ENCODE data around the gene AP5S1.
A peak's percentile ranks its signal among the peaks of the same experiment; 100 is the strongest.
"Not testable (repeated sequence)": the region's sequence is repeated elsewhere in the genome, so short reads cannot be mapped to it uniquely, and the experiment has no call there.

The AP5S1 gene

GRCh38 chr20:3783511-3784195 is 36.7 kb upstream of the AP5S1 start:
- Histone ChIP-seq H3K27ac (ENCODE audit: low read length) (no peak overlapping the region), H3K4me1 (ENCODE audit: control insufficient read depth, insufficient read depth, low read length) (peaks cover 4% of the 10 kb centered on the region), H3K9me3 (ENCODE audit: control insufficient read depth, insufficient read depth, low read length) (no peaks in the 10 kb centered on the region), H3K27me3 (ENCODE audit: control insufficient read depth, insufficient read depth, low read length) (no peaks in the 10 kb centered on the region; the same call in 1 of the 2 replicates), H3K36me3 (ENCODE audit: control insufficient read depth, insufficient read depth, low read length) (0 out of 2 replicates have a peak, but pooled peaks cover 3% of the 10 kb centered on the region), H3K4me3 (ENCODE audit: low read length) (no peak overlapping the region)
- DNase-seq (ENCODE audit: low read depth, low spot score) = no peak
- WGBS (ENCODE audit: insufficient coverage, insufficient read length) = no CpG with 5 or more reads among the region's 10 CpGs

GRCh38 chr20:3784216-3784853 is 36.0 kb upstream of the AP5S1 start:
- Histone ChIP-seq H3K36me3 (ENCODE audit: control insufficient read depth, insufficient read depth, low read length) (0 out of 2 replicates have a peak, but pooled peaks cover 3% of the 10 kb centered on the region), H3K9me3 (ENCODE audit: control insufficient read depth, insufficient read depth, low read length) (no peaks in the 10 kb centered on the region), H3K27me3 (ENCODE audit: control insufficient read depth, insufficient read depth, low read length) (no peaks in the 10 kb centered on the region), H3K27ac (ENCODE audit: low read length) (no peak overlapping the region), H3K4me3 (ENCODE audit: low read length) (no peak overlapping the region), H3K4me1 (ENCODE audit: control insufficient read depth, insufficient read depth, low read length) (peaks cover 4% of the 10 kb centered on the region)
- no peak for DNase-seq (ENCODE audit: low read depth, low spot score)
- no CpG with 5 or more reads among the region's 17 CpGs for WGBS (ENCODE audit: insufficient coverage, insufficient read length)

GRCh38 chr20:3784863-3785239 is 35.5 kb upstream of the AP5S1 start:
- H3K4me1 ChIP-seq (ENCODE audit: control insufficient read depth, insufficient read depth, low read length) = peaks cover 4% of the 10 kb centered on the region
- no peak overlapping the region for H3K4me3 ChIP-seq (ENCODE audit: low read length)
- no peak overlapping the region for H3K27ac ChIP-seq (ENCODE audit: low read length)

GRCh38 chr20:3785240-3786125 is 34.9 kb upstream of the AP5S1 start:
- H3K9me3 ChIP-seq (ENCODE audit: control insufficient read depth, insufficient read depth, low read length) = no peaks in the 10 kb centered on the region
- H3K36me3 ChIP-seq (ENCODE audit: control insufficient read depth, insufficient read depth, low read length) = 0 out of 2 replicates have a peak, but pooled peaks cover 3% of the 10 kb centered on the region
- DNase-seq (ENCODE audit: low read depth, low spot score) = no peak
- no peak overlapping the region for H3K27ac ChIP-seq (ENCODE audit: low read length)
- H3K27me3 ChIP-seq (ENCODE audit: control insufficient read depth, insufficient read depth, low read length) = no peaks in the 10 kb centered on the region
- no CpG with 5 or more reads among the region's 79 CpGs for WGBS (ENCODE audit: insufficient coverage, insufficient read length)
- H3K4me1 ChIP-seq (ENCODE audit: control insufficient read depth, insufficient read depth, low read length) = peaks cover 4% of the 10 kb centered on the region
- peak overlapping the region; percentile 50; the same call in 1 of the 2 replicates for H3K4me3 ChIP-seq (ENCODE audit: low read length)

More at GRCh38 chr20:3784863-3785239, 35.5 kb upstream of the AP5S1 start:
- Histone ChIP-seq H3K36me3 (ENCODE audit: control insufficient read depth, insufficient read depth, low read length) (0 out of 2 replicates have a peak, but pooled peaks cover 3% of the 10 kb centered on the region), H3K9me3 (ENCODE audit: control insufficient read depth, insufficient read depth, low read length) (no peaks in the 10 kb centered on the region), H3K27me3 (ENCODE audit: control insufficient read depth, insufficient read depth, low read length) (no peaks in the 10 kb centered on the region)
- DNase-seq (ENCODE audit: low read depth, low spot score) = no peak
- 100% methylated on average over 4 of the region's 6 CpGs for WGBS (ENCODE audit: insufficient coverage, insufficient read length)

- DNase-seq (ENCODE audit: low read depth, low spot score) = no peak
- Histone ChIP-seq H3K27ac (ENCODE audit: low read length) (no peak overlapping the region), H3K36me3 (ENCODE audit: control insufficient read depth, insufficient read depth, low read length) (0 out of 2 replicates have a peak, but pooled peaks cover 3% of the 10 kb centered on the region), H3K4me1 (ENCODE audit: control insufficient read depth, insufficient read depth, low read length) (peaks cover 4% of the 10 kb centered on the region), H3K27me3 (ENCODE audit: control insufficient read depth, insufficient read depth, low read length) (no peaks in the 10 kb centered on the region), H3K4me3 (ENCODE audit: low read length) (peak overlapping the region; percentile 50; the same call in 1 of the 2 replicates), H3K9me3 (ENCODE audit: control insufficient read depth, insufficient read depth, low read length) (no peaks in the 10 kb centered on the region)
- no CpG with 5 or more reads among the region's 35 CpGs for WGBS (ENCODE audit: insufficient coverage, insufficient read length)
Observed at GRCh38 chr20:3786126-3786484, 34.2 kb upstream of the AP5S1 start.

- Histone ChIP-seq H3K4me1 (ENCODE audit: control insufficient read depth, insufficient read depth, low read length) (peaks cover 4% of the 10 kb centered on the region), H3K36me3 (ENCODE audit: control insufficient read depth, insufficient read depth, low read length) (0 out of 2 replicates have a peak, but pooled peaks cover 3% of the 10 kb centered on the region), H3K27me3 (ENCODE audit: control insufficient read depth, insufficient read depth, low read length) (no peaks in the 10 kb centered on the region; the same call in 1 of the 2 replicates), H3K27ac (ENCODE audit: low read length) (no peak within 1 kb of the TSS), H3K4me3 (ENCODE audit: low read length) (peak within 1 kb of the TSS; percentile 50; the same call in 1 of the 2 replicates), H3K9me3 (ENCODE audit: control insufficient read depth, insufficient read depth, low read length) (no peaks in the 10 kb centered on the region)
- no CpG with 5 or more reads among the region's 70 CpGs for WGBS (ENCODE audit: insufficient coverage, insufficient read length)
- DNase-seq (ENCODE audit: low read depth, low spot score) = no peak
Observed at GRCh38 chr20:3786665-3787323, 33.6 kb upstream of the AP5S1 start, which contains the start of gene CENPB. Gene CENPB, minus strand, starts transcription at chr20:3786740. Its CDS starts 257 bp downstream, at chr20:3786483.

- no CpG with 5 or more reads among the region's 5 CpGs for WGBS (ENCODE audit: insufficient coverage, insufficient read length)
- H3K4me1 ChIP-seq (ENCODE audit: control insufficient read depth, insufficient read depth, low read length) = peaks cover 4% of the 10 kb centered on the region
- no peak overlapping the region for H3K27ac ChIP-seq (ENCODE audit: low read length)
- H3K27me3 ChIP-seq (ENCODE audit: control insufficient read depth, insufficient read depth, low read length) = no peaks in the 10 kb centered on the region; the same call in 1 of the 2 replicates
- no peak overlapping the region for H3K4me3 ChIP-seq (ENCODE audit: low read length)
- H3K36me3 ChIP-seq (ENCODE audit: control insufficient read depth, insufficient read depth, low read length) = 0 out of 2 replicates have a peak, but pooled peaks cover 3% of the 10 kb centered on the region
- no peak for DNase-seq (ENCODE audit: low read depth, low spot score)
- no peaks in the 10 kb centered on the region for H3K9me3 ChIP-seq (ENCODE audit: control insufficient read depth, insufficient read depth, low read length)
Observed at GRCh38 chr20:3787324-3788014, 32.9 kb upstream of the AP5S1 start.

GRCh38 chr20:3788685-3789155 is 31.6 kb upstream of the AP5S1 start:
- no peaks in the 10 kb centered on the region; the same call in 1 of the 2 replicates for H3K27me3 ChIP-seq (ENCODE audit: control insufficient read depth, insufficient read depth, low read length)
- no CpG with 5 or more reads among the region's 4 CpGs for WGBS (ENCODE audit: insufficient coverage, insufficient read length)
- H3K36me3 ChIP-seq (ENCODE audit: control insufficient read depth, insufficient read depth, low read length) = 0 out of 2 replicates have a peak, but pooled peaks cover 3% of the 10 kb centered on the region
- H3K4me1 ChIP-seq (ENCODE audit: control insufficient read depth, insufficient read depth, low read length) = peaks cover 4% of the 10 kb centered on the region
- no peaks in the 10 kb centered on the region for H3K9me3 ChIP-seq (ENCODE audit: control insufficient read depth, insufficient read depth, low read length)
- H3K4me3 ChIP-seq (ENCODE audit: low read length) = no peak overlapping the region
- H3K27ac ChIP-seq (ENCODE audit: low read length) = no peak overlapping the region
- no peak for DNase-seq (ENCODE audit: low read depth, low spot score)

- not testable (repeated sequence) for H3K4me1 ChIP-seq (ENCODE audit: control insufficient read depth, insufficient read depth, low read length); H3K27ac ChIP-seq (ENCODE audit: low read length); H3K4me3 ChIP-seq (ENCODE audit: low read length); DNase-seq (ENCODE audit: low read depth, low spot score); H3K36me3 ChIP-seq (ENCODE audit: control insufficient read depth, insufficient read depth, low read length); H3K9me3 ChIP-seq (ENCODE audit: control insufficient read depth, insufficient read depth, low read length); H3K27me3 ChIP-seq (ENCODE audit: control insufficient read depth, insufficient read depth, low read length)
- no CpG with 5 or more reads among the region's 4 CpGs for WGBS (ENCODE audit: insufficient coverage, insufficient read length)
Observed at GRCh38 chr20:3789201-3789600, 31.1 kb upstream of the AP5S1 start.
